Nephron (organoid): ENCODE data around the gene KLF3.
"Not testable (repeated sequence)": the region's sequence is repeated elsewhere in the genome, so short reads cannot be mapped to it uniquely, and the experiment has no call there.

ENCODE experiments used
- H3K27ac Mint-ChIP-seq, 3 experiments: 2 replicates each; pipeline ENCODE4 v1.8.0; 2020; ENCODE audit warnings: mixed read lengths in 3 of 3, mild to moderate bottlenecking in 2 of 3, moderate library complexity in 1 of 3
- H3K27me3 Mint-ChIP-seq: 2 replicates; pipeline ENCODE4 v1.8.0; 2021; ENCODE audit warnings: low read depth, mild to moderate bottlenecking, moderate library complexity, mixed read lengths
- H3K36me3 Mint-ChIP-seq: 2 replicates; pipeline ENCODE4 v1.8.0; 2020; ENCODE audit warnings: low read depth, mixed read lengths
- H3K4me1 Mint-ChIP-seq: 2 replicates; pipeline ENCODE4 v1.8.0; 2020; ENCODE audit warnings: mixed read lengths
- H3K4me3 Mint-ChIP-seq, 3 experiments: 2 replicates each; pipeline ENCODE4 v1.8.0; 2020; ENCODE audit warnings: mild to moderate bottlenecking in 3 of 3, mixed read lengths in 3 of 3, moderate library complexity in 2 of 3
- H3K9me3 Mint-ChIP-seq: 2 replicates; pipeline ENCODE4 v1.8.0; 2020; ENCODE audit warnings: mixed read lengths
- CTCF ChIP-seq, 3 experiments: fragments of 200-600 bp; sonication (generic); IDR thresholded peaks; one replicate each; pipeline ENCODE4 v1.5.0; 2021; ENCODE audit warnings: antibody characterized with exemption in 3 of 3; ENCODE audit not compliant: unreplicated experiment in 3 of 3

KLF3 gene

GRCh38 chr4:38620527-38621027 is 43.4 kb upstream of the KLF3 start:
- Mint-ChIP-seq H3K27ac (no peak overlapping the region), H3K36me3 (peaks cover 12% of the 10 kb centered on the region), H3K9me3 (no peaks in the 10 kb centered on the region), H3K4me3 (no peak overlapping the region), H3K4me1 (peaks cover 11% of the 10 kb centered on the region), H3K27me3 (no peaks in the 10 kb centered on the region)
- no peak for TF ChIP-seq CTCF (IDR thresholded peaks at IDR 0.05; ENCODE audit: unreplicated experiment in 3 of 3)

- H3K4me1 Mint-ChIP-seq = peaks cover 11% of the 10 kb centered on the region
- H3K36me3 Mint-ChIP-seq = peaks cover 18% of the 10 kb centered on the region
- H3K9me3 Mint-ChIP-seq = no peaks in the 10 kb centered on the region
- no peak overlapping the region for H3K4me3 Mint-ChIP-seq
- TF ChIP-seq CTCF (IDR thresholded peaks at IDR 0.05; ENCODE audit: unreplicated experiment in 3 of 3) = no peak
- H3K27me3 Mint-ChIP-seq = no peaks in the 10 kb centered on the region
- no peak overlapping the region for H3K27ac Mint-ChIP-seq
These were observed 42.8 kb upstream of the KLF3 start for GRCh38 chr4:38621028-38621684.

- no peaks in the 10 kb centered on the region for H3K9me3 Mint-ChIP-seq
- no peak overlapping the region for H3K4me3 Mint-ChIP-seq
- peaks cover 8% of the 10 kb centered on the region for H3K4me1 Mint-ChIP-seq
- no peak for TF ChIP-seq CTCF (IDR thresholded peaks at IDR 0.05; ENCODE audit: unreplicated experiment in 3 of 3)
- no peak overlapping the region for H3K27ac Mint-ChIP-seq
- H3K27me3 Mint-ChIP-seq = no peaks in the 10 kb centered on the region
- H3K36me3 Mint-ChIP-seq = peaks cover 19% of the 10 kb centered on the region
These were observed 42.2 kb upstream of the KLF3 start for GRCh38 chr4:38621831-38622230.

GRCh38 chr4:38622340-38622739 is 41.7 kb upstream of the KLF3 start:
- H3K36me3 Mint-ChIP-seq = peaks cover 18% of the 10 kb centered on the region
- not testable (repeated sequence) for H3K4me1 Mint-ChIP-seq, H3K27me3 Mint-ChIP-seq, H3K4me3 Mint-ChIP-seq, H3K27ac Mint-ChIP-seq, H3K9me3 Mint-ChIP-seq

GRCh38 chr4:38623260-38623659 is 40.7 kb upstream of the KLF3 start:
- Mint-ChIP-seq H3K27ac (no peak overlapping the region), H3K4me3 (no peak overlapping the region), H3K4me1 (no peaks in the 10 kb centered on the region), H3K36me3 (peaks cover 25% of the 10 kb centered on the region), H3K9me3 (no peaks in the 10 kb centered on the region), H3K27me3 (no peaks in the 10 kb centered on the region)
- TF ChIP-seq CTCF (IDR thresholded peaks at IDR 0.05; ENCODE audit: unreplicated experiment in 3 of 3) = no peak

- Mint-ChIP-seq H3K27me3 (no peaks in the 10 kb centered on the region), H3K9me3 (no peaks in the 10 kb centered on the region), H3K36me3 (peaks cover 25% of the 10 kb centered on the region), H3K27ac (no peak overlapping the region), H3K4me1 (no peaks in the 10 kb centered on the region), H3K4me3 (no peak overlapping the region)
- TF ChIP-seq CTCF (IDR thresholded peaks at IDR 0.05; ENCODE audit: unreplicated experiment in 3 of 3) = no peak
These were observed 39.7 kb upstream of the KLF3 start for GRCh38 chr4:38624311-38624710.
